ENCODE results near the gene SETBP1.
A peak's percentile ranks its signal among the peaks of the same experiment; 100 is the strongest.

SETBP1 gene

DNA sequence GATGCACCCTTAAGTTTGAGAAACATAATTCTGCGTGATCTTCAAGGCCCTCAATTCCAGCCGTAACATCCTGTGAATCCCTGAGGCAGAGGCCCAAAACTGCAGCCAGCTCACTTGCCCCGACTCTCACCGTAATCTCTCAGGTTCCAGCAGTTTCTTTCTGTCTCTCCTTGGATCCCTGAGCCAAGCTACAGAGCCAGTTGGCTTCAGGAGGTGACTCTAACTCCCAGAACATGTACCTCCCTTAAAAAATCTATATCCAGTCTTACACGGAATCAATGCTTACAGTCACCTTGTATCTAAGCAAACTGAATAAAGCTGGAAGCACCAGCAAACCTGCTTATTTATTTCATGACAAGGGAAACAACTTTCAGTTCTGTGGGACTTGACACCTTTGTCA lies 300.4 kb downstream of the SETBP1 start:
- Mint-ChIP-seq H3K27ac (peak overlapping the region; percentile 44), H3K4me3 (no peak overlapping the region), H3K36me3 (peaks cover 51% of the 10 kb centered on the region), H3K4me1 (peaks cover 40% of the 10 kb centered on the region), H3K9me3 (no peaks in the 10 kb centered on the region), H3K27me3 (no peaks in the 10 kb centered on the region)
- no peak for ATAC-seq

DNA sequence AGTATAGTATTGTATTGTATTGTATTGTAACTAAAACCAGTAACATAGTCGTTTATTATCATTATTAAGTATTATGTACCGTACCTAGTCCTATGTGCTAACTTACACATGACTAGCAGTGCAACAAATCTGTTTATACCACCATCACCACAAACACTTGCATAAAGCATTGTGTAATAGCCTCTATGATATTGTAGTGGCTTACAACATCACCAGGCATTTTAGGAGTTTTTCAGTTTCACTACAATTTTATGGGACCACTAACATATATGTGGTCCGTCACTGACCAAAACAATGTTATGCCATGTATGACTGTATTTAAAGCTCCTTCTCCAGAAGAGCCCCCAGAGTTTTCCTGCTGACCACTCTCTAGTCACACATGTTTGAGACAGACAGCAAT lies 306.2 kb downstream of the SETBP1 start:
- Mint-ChIP-seq H3K27me3 (no peaks in the 10 kb centered on the region), H3K4me1 (peaks cover 17% of the 10 kb centered on the region), H3K9me3 (no peaks in the 10 kb centered on the region), H3K36me3 (peaks cover 38% of the 10 kb centered on the region), H3K4me3 (no peak overlapping the region), H3K27ac (no peak overlapping the region)
- no peak for ATAC-seq

DNA sequence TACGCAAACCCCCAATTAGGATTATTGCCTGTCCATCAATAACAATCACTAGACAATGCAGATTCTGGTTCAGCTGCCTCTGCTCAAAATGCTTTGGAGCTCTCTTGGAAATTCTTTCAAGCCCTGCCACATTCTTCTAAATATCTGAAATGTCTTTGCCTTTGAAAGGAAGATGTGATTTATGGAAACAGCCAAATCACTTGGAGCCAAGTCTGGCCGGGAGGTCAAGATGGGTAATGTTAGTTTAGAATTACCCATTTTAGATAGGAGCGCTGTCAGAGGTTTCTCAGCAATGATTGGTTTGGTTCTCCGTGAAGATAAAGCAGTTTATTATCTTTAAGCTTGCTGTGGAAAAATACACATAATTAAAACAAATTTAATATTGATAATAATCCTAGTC lies 306.7 kb downstream of the SETBP1 start:
- no peak overlapping the region for H3K4me3 Mint-ChIP-seq
- ATAC-seq = no peak
- no peaks in the 10 kb centered on the region for H3K27me3 Mint-ChIP-seq
- H3K4me1 Mint-ChIP-seq = peaks cover 13% of the 10 kb centered on the region
- no peaks in the 10 kb centered on the region for H3K9me3 Mint-ChIP-seq
- no peak overlapping the region for H3K27ac Mint-ChIP-seq
- H3K36me3 Mint-ChIP-seq = peaks cover 41% of the 10 kb centered on the region

DNA sequence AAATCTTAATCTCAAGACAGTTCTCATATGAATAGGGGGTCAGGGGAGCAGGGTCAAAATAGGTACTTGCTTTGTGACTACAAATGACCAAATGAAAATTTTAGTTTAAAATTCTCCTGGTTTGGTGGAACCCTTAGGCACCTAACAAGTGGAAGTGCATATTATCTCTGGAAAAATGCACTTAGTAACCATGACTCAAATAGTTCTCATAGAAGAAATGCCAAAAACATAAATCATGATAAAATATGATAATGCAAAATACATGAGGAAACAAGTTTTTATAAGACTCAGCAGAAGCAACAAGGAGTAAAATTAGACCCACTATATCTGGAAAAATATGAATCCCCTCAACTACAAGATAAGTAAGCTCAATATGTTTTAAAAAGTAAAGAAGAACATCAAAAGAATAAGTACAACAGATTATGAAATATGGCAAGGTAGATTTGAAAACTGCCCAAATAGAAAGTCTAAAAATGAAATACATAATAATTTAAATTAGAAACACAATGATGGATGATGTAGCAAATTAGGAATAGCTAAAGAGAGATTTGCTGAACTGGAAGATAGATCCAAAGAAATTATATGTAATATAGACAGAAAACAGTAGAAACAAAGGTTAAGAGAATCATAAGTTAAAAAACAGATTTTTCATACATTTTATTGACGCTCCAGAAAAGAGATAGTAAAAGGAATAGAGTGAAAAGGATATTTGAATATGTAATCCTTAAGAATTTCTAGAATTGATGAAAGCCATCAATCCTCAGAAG lies 308.3 kb downstream of the SETBP1 start:
- Mint-ChIP-seq H3K36me3 (peaks cover 29% of the 10 kb centered on the region), H3K4me3 (no peak overlapping the region), H3K4me1 (peaks cover 3% of the 10 kb centered on the region), H3K27me3 (no peaks in the 10 kb centered on the region), H3K27ac (no peak overlapping the region), H3K9me3 (no peaks in the 10 kb centered on the region)
- ATAC-seq = no peak

DNA sequence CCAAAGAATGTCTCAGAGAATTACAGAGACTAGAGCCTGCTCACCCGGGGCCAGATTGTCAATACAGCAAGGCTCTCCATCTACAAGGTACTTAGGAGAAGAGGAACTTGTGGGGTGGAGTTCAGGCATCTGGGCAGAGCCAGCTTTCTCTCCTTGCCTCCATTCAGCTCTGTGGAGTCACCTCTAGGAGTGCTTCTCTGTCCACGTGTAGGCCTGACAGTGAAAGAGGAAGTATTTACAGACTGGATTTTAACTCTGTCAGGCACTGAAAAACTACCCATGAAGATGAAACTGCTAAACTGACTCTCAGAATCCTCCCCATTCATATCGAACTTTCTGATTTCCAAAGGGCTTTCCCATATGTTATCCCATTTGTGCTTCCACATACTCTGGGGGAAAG lies 315.6 kb downstream of the SETBP1 start:
- H3K4me3 Mint-ChIP-seq = no peak overlapping the region
- H3K9me3 Mint-ChIP-seq = peaks cover 3% of the 10 kb centered on the region
- H3K27me3 Mint-ChIP-seq = no peaks in the 10 kb centered on the region

DNA sequence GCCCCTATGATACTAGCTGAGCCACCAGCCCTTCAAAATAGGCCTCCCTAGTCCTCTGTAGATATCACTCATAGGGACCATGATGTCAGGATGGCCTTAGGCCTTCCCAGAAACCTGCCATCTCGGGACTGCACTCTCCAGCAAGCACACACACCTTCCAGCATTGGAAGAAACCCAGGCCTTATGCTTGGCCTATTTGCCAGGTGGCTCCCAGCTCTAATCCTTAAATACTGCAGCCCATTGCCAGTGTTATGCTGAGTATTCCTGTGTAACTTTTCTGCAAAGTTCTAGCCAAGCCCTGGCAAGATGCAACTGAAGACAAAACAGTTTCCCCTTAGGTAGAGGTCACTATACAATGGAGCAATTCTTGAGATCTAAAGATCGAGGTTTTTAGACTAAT lies 316.5 kb downstream of the SETBP1 start:
- H3K27me3 Mint-ChIP-seq = no peaks in the 10 kb centered on the region
- peaks cover 3% of the 10 kb centered on the region for H3K9me3 Mint-ChIP-seq
- peak overlapping the region; percentile 76 for H3K27ac Mint-ChIP-seq
- peaks cover 60% of the 10 kb centered on the region for H3K36me3 Mint-ChIP-seq
- H3K4me1 Mint-ChIP-seq = peaks cover 21% of the 10 kb centered on the region
- no peak for ATAC-seq
- H3K4me3 Mint-ChIP-seq = no peak overlapping the region

More for the DNA sequence above, 315.6 kb downstream of the SETBP1 start:
- ATAC-seq = peak; percentile 68
- Mint-ChIP-seq H3K36me3 (peaks cover 54% of the 10 kb centered on the region), H3K27ac (peak overlapping the region; percentile 76), H3K4me1 (peaks cover 16% of the 10 kb centered on the region)

DNA sequence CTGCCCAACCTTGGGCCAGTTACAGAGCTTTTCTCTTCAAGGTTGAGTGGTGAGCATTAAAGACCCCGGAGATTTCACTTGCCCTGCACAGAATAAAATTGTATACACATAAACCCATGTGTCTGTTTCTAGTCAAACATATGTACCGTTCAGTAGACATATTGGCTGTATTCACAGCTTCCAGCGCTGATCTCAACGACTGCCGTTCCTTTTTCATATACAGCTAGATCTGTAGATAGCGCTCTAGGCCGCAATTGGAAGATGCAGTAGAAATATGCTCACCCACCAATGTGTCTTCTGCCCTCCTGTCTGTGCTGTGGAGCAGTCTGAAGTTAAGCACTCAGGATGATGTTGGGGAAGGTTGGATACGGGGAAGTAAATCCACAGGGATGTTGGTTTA lies 317.7 kb downstream of the SETBP1 start:
- no peak overlapping the region for H3K4me3 Mint-ChIP-seq
- no peak overlapping the region for H3K27ac Mint-ChIP-seq
- peaks cover 64% of the 10 kb centered on the region for H3K36me3 Mint-ChIP-seq
- peaks cover 22% of the 10 kb centered on the region for H3K4me1 Mint-ChIP-seq
- peaks cover 3% of the 10 kb centered on the region for H3K9me3 Mint-ChIP-seq
- H3K27me3 Mint-ChIP-seq = no peaks in the 10 kb centered on the region
- ATAC-seq = no peak

DNA sequence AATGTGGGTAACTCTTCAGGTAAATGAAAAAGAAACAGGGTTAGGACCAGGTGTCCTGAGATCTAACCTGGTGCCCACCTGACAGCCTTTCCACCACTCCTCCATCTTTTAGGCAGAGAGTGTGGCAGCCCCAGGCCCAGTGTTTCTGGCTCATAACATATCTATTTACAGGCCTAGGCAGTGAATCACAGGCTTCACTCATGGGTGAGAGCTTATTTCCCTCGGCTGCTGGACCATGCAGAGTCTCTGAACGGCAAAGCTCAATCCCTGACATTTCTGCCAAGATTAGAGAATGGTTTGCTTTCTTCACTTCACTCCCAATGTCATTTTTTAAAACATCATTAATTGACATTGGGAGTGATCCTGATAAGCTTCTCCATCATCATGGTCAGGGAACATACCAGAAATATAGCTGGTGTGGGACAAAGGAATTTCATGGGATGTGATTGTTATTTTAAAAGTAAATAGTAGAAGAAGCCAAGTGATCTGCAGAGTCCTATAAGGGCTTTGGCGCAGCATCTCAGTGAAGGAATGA lies 323.9 kb downstream of the SETBP1 start:
- no peak for ATAC-seq
- no peaks in the 10 kb centered on the region for H3K27me3 Mint-ChIP-seq
- no peak overlapping the region for H3K27ac Mint-ChIP-seq
- H3K4me3 Mint-ChIP-seq = no peak overlapping the region
- peaks cover 38% of the 10 kb centered on the region for H3K4me1 Mint-ChIP-seq
- H3K36me3 Mint-ChIP-seq = peaks cover 62% of the 10 kb centered on the region
- H3K9me3 Mint-ChIP-seq = no peaks in the 10 kb centered on the region

DNA sequence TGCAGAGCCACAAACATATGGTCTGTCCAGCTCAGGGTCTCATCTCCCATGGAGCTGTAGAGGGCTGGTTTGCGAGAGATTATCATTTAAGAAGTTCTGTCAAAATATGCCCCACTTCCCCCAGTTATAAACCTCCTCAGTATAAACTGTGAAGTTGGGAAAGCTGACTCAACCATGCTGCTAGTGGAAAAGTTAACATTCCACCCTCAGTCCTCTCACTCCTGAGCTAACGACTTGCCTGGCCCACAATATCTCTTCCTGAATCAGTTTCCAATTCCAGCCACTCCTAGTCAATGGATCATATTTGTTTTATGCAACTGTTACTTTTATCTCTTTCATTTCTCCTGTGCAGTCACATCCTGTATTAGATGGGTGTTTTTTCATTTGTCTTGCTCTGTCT lies 326.2 kb downstream of the SETBP1 start:
- Mint-ChIP-seq H3K4me3 (no peak overlapping the region), H3K36me3 (peaks cover 58% of the 10 kb centered on the region), H3K9me3 (peaks cover under 1% of the 10 kb centered on the region), H3K27ac (no peak overlapping the region), H3K27me3 (no peaks in the 10 kb centered on the region), H3K4me1 (peaks cover 51% of the 10 kb centered on the region)
- ATAC-seq = no peak

DNA sequence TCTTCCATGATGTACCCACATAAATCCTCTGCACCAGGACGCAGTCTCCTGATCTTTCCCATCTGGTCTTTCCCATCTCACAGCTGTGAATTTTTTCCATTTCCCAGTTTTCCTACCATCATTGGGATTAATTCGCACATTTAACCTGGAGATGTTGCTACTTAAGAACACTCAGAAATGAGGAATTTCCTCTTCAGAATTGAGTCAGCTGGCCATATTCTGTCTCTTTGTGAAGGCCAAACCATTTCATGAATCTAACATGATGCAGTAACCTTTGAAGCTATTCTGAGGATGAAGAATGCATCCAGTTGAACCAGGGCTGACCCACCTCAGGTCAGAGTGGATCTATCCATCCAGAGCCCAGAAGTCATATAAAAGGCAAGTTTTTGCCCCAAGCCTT lies 326.8 kb downstream of the SETBP1 start:
- ATAC-seq = no peak
- Mint-ChIP-seq H3K36me3 (peaks cover 58% of the 10 kb centered on the region), H3K4me1 (peaks cover 54% of the 10 kb centered on the region), H3K27ac (no peak overlapping the region), H3K9me3 (peaks cover 2% of the 10 kb centered on the region), H3K27me3 (no peaks in the 10 kb centered on the region), H3K4me3 (no peak overlapping the region)

DNA sequence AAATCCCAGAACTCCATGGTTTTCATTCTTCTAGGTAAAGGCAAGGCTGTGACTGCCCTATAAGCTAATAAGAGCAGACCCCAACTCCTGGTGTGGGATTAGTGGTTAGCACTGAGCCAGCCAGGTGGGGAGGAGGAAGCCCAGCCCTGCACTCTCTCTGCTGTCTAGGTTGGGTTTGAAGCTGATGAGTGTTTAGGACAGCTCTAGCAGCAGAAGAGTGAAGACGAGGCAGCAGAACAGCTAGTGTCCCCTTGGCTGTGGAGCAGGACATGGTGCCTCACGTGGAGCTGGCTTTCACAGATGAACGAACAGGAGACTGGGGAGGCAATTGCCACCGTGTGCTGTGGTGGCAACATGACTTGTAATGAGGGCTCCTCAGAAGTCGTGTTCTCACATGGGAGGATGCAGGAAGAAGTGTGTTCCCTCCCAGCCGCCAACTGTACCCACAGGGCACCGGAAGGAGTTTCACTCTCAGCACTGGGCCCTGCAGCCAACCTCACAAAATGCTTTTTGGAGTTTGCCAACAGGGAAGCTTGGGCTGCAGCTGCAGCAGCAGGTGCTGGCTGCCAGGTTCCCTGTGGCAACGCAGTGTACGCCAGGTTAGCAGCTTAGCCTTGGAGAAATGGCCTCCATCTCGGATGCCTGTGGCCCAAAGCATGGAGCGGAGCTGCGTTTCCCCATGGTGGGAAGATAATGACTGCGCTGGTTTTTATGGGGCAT lies 328.2 kb downstream of the SETBP1 start:
- peaks cover 2% of the 10 kb centered on the region for H3K9me3 Mint-ChIP-seq
- peaks cover 61% of the 10 kb centered on the region for H3K36me3 Mint-ChIP-seq
- peak; percentile 50 for ATAC-seq
- H3K27ac Mint-ChIP-seq = peak overlapping the region; percentile 59
- no peak overlapping the region for H3K4me3 Mint-ChIP-seq
- peaks cover 63% of the 10 kb centered on the region for H3K4me1 Mint-ChIP-seq
- H3K27me3 Mint-ChIP-seq = no peaks in the 10 kb centered on the region

DNA sequence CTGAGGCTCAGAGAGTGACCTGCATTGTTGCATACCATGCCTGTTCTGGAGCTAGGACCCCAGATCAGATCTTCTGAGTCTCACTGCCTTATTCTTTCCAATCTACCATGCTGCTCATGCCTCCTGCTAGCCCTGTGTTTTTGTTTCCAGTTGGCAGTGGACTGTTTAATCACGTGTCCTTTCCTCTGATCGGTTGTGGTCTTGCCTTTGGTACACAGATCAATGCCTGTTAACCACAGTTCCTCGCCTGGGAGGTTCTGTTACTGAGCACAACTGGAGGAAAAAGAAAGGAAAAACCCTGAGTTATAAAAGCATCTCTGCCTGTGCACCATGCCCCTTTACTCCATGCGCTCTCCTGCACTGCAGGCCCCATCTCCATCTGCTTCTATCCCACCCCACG lies 329.1 kb downstream of the SETBP1 start:
- Mint-ChIP-seq H3K4me3 (no peak overlapping the region), H3K27ac (peak overlapping the region; percentile 59)

DNA sequence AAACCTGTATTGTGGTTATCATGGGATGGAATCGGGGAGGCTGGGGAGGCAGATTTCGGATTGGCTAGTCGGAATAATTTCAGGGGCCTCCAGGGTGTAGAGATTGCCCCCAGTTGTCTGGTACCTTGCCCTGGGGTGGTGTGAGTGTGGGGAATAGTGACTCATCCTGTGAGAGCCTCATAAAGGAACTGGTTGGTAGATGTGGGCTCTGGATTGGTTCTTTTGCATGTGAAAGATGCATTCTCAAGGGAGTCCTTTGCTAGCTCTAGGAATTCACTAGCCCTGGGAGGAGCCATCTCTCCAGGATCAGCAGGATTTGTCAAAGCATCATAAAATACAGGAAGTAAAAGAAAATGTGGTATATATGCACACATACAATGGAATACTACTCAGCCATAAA lies 331.6 kb downstream of the SETBP1 start:
- Mint-ChIP-seq H3K9me3 (peaks cover 2% of the 10 kb centered on the region), H3K27me3 (no peaks in the 10 kb centered on the region), H3K4me1 (peaks cover 74% of the 10 kb centered on the region), H3K4me3 (no peak overlapping the region), H3K36me3 (peaks cover 47% of the 10 kb centered on the region), H3K27ac (no peak overlapping the region)
- ATAC-seq = no peak

More for the DNA sequence above, 329.1 kb downstream of the SETBP1 start:
- Mint-ChIP-seq H3K9me3 (peaks cover 2% of the 10 kb centered on the region), H3K27me3 (no peaks in the 10 kb centered on the region), H3K4me1 (peaks cover 66% of the 10 kb centered on the region), H3K36me3 (peaks cover 62% of the 10 kb centered on the region)
- peak; percentile 27 for ATAC-seq

DNA sequence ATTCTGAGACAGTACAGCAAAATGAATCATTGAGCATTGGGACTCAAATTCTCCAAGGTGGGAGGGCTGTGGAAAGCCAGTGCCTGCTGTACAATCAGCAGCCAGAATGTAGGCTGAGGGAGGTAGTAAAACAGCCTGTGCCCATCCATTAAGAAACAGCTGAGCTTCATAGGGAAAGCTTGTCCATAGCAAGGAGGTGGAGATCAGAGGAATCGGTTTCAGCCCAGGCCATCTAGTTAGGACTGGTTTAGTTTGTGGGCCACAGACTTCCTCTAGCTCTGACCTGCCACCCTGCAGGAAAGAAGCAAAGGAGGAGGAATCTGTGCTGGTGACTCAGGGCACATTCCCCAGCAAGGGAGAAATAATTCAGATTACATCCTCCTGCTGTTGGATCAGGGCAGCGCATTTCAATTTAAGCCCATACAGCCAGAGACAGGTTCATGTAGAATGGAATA lies 333.4 kb downstream of the SETBP1 start:
- no peak overlapping the region for H3K27ac Mint-ChIP-seq
- ATAC-seq = no peak
- peaks cover 2% of the 10 kb centered on the region for H3K9me3 Mint-ChIP-seq
- peaks cover 53% of the 10 kb centered on the region for H3K36me3 Mint-ChIP-seq
- peaks cover 64% of the 10 kb centered on the region for H3K4me1 Mint-ChIP-seq
- H3K4me3 Mint-ChIP-seq = no peak overlapping the region
- no peaks in the 10 kb centered on the region for H3K27me3 Mint-ChIP-seq

DNA sequence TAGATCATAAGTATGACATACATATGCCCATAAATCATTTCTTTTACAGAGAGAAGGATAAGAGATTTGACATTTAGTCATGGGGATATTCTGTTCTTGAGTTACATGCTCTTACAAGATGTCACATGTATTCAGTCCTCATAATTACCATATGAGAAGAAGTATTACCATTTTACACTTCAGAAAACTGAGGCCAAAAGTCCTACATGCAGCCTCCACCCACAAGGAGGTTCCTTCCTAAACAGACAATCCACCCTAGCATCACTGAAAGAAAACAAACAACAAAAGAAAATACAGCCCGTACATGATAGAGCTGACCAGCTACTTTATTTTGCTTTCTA lies 335.1 kb downstream of the SETBP1 start:
- H3K27ac Mint-ChIP-seq = no peak overlapping the region
- peaks cover 56% of the 10 kb centered on the region for H3K4me1 Mint-ChIP-seq
- H3K27me3 Mint-ChIP-seq = no peaks in the 10 kb centered on the region
- H3K36me3 Mint-ChIP-seq = peaks cover 43% of the 10 kb centered on the region
- peaks cover 2% of the 10 kb centered on the region for H3K9me3 Mint-ChIP-seq
- no peak for ATAC-seq
- H3K4me3 Mint-ChIP-seq = no peak overlapping the region

DNA sequence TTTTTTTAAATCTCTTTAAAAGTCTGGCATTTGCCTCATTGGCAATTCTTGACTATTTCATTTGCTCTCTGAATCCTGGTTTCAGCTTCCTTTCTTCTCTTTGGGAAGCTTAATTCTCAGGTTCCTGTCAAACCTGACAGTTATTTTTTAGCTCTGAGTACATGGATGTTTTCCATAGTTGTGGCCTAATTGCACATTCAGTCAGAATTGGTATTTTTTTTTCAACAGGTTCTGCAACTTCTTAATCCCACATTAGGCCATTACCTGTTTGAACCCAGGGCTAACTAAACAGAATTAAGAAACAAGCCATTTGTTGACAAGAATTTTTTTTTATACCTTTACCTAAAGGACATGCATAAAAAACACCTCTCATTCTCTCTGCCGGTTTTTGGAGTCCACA lies 338.8 kb downstream of the SETBP1 start:
- Mint-ChIP-seq H3K4me1 (peaks cover 57% of the 10 kb centered on the region), H3K36me3 (peaks cover 23% of the 10 kb centered on the region), H3K27me3 (no peaks in the 10 kb centered on the region), H3K27ac (no peak overlapping the region), H3K4me3 (no peak overlapping the region), H3K9me3 (no peaks in the 10 kb centered on the region)
- no peak for ATAC-seq
